Bronchial epithelial cell (primary cell): ENCODE results near the gene IRAK1. TPM values are rescaled to one million over a fixed set of nuclear protein-coding genes. Genes with fewer than 3 reads are reported as not detected.
A peak's percentile ranks its signal among the peaks of the same experiment; 100 is the strongest.

ENCODE experiments used
- DNase-seq: peaks from one replicate; pipeline ENCODE4 v3.0.0-alpha.2; 2010; ENCODE audit warnings: low read depth
- FAIRE-seq: peaks from 2 replicates; lab custom pipeline; 2011; peaks lifted over from hg19 to GRCh38; lab: Jason Lieb, UNC
- H3K27me3 ChIP-seq: 2 replicates; pipeline ENCODE4 v1.5.1; 2011; ENCODE audit warnings: low read length; ENCODE audit not compliant: control insufficient read depth, insufficient read depth
- H3K36me3 ChIP-seq: 2 replicates; pipeline ENCODE4 v1.5.1; 2011; ENCODE audit warnings: low read length; ENCODE audit not compliant: control insufficient read depth, insufficient read depth
- H3K4me3 ChIP-seq: 2 replicates; pipeline ENCODE4 v1.5.1; 2011; ENCODE audit warnings: mild to moderate bottlenecking, low read depth, low read length, control low read depth
- CTCF ChIP-seq: IDR thresholded peaks from 2 replicates; pipeline ENCODE4 v1.5.1; 2011; ENCODE audit warnings: mild to moderate bottlenecking, moderate library complexity, low read length, control low read depth, inconsistent platforms; ENCODE audit not compliant: insufficient read depth, severe bottlenecking
- total RNA-seq: library from RNA; depleted of rRNA; stranded (reverse); fragments of >200 nt; gene quantifications from 2 replicates; pipeline ENCODE4 v1.2.1, GENCODE V29; 2014

Gene IRAK1
- total RNA-seq, 1 donor from 2014 or later, result 114 TPM

GRCh38 chrX:154032160-154032559, 12.5 kb upstream of the IRAK1 start:
- no peak for DNase-seq
- no peak overlapping the region for H3K4me3 ChIP-seq
- H3K27me3 ChIP-seq, result no peaks in the 10 kb centered on the region
- FAIRE-seq, result no peak
- H3K36me3 ChIP-seq, result peaks cover 6% of the 10 kb centered on the region
- no peak for TF ChIP-seq CTCF

- no peaks in the 10 kb centered on the region for H3K27me3 ChIP-seq
These were observed 11.1 kb upstream of the IRAK1 start for GRCh38 chrX:154030715-154031305.

GRCh38 chrX:154030266-154030665, 10.6 kb upstream of the IRAK1 start:
- no peak for DNase-seq
- Histone ChIP-seq H3K27me3 (no peaks in the 10 kb centered on the region), H3K36me3 (peaks cover 6% of the 10 kb centered on the region), H3K4me3 (no peak overlapping the region)
- FAIRE-seq, result no peak
- no peak for TF ChIP-seq CTCF

More at GRCh38 chrX:154030715-154031305, 11.1 kb upstream of the IRAK1 start:
- TF ChIP-seq CTCF, result no peak
- FAIRE-seq (no peak), DNase-seq (no peak)
- Histone ChIP-seq H3K36me3 (peaks cover 6% of the 10 kb centered on the region), H3K4me3 (no peak overlapping the region)

- Histone ChIP-seq H3K4me3 (no peak overlapping the region), H3K36me3 (peaks cover 6% of the 10 kb centered on the region), H3K27me3 (no peaks in the 10 kb centered on the region)
- no peak for DNase-seq
- TF ChIP-seq CTCF, result peak; percentile 11
- FAIRE-seq, result no peak
These were observed 9.7 kb upstream of the IRAK1 start for GRCh38 chrX:154029439-154029838.

- TF ChIP-seq CTCF, result no peak
- DNase-seq, result no peak
- Histone ChIP-seq H3K36me3 (peaks cover 5% of the 10 kb centered on the region), H3K27me3 (no peaks in the 10 kb centered on the region), H3K4me3 (no peak overlapping the region)
- FAIRE-seq, result peak; percentile 7
These were observed 8.9 kb upstream of the IRAK1 start for GRCh38 chrX:154028502-154029184.
